ENCODE results near the gene SLC30A10.
"Not testable (repeated sequence)": the region's sequence is repeated elsewhere in the genome, so short reads cannot be mapped to it uniquely, and the experiment has no call there.

DNA sequence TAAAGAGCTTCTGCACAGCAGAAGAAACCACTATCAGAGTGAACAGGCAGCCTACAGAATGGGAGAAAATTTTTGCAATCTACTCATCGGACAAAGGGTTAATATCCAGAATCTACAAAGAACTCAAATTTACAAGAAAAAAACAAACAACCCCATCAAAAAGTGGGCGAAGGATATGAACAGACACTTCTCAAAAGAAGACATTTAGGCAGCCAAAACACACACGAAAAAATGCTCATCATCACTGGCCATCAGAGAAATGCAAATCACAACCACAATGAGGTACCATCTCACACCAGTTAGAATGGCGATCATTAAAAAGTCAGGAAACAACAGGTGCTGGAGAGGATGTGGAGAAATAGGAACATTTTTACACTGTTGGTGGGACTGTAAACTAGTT, 36.5 kb downstream of the SLC30A10 start:
- not testable (repeated sequence) for TF ChIP-seq EP300, POLR2AphosphoS5, POLR2A (IDR thresholded peaks at IDR 0.05)
- TF ChIP-seq, protein P1, sequence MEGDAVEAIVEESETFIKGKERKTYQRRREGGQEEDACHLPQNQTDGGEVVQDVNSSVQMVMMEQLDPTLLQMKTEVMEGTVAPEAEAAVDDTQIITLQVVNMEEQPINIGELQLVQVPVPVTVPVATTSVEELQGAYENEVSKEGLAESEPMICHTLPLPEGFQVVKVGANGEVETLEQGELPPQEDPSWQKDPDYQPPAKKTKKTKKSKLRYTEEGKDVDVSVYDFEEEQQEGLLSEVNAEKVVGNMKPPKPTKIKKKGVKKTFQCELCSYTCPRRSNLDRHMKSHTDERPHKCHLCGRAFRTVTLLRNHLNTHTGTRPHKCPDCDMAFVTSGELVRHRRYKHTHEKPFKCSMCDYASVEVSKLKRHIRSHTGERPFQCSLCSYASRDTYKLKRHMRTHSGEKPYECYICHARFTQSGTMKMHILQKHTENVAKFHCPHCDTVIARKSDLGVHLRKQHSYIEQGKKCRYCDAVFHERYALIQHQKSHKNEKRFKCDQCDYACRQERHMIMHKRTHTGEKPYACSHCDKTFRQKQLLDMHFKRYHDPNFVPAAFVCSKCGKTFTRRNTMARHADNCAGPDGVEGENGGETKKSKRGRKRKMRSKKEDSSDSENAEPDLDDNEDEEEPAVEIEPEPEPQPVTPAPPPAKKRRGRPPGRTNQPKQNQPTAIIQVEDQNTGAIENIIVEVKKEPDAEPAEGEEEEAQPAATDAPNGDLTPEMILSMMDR (IDR thresholded peaks at IDR 0.05), result not testable (repeated sequence)

Data from upper lobe of left lung (tissue), 4 donors.